GM19395 (cell line): ENCODE data around the gene DHX57.

ENCODE experiments used
- ATAC-seq: cut with Tn5 transposase; IDR thresholded peaks from one replicate; pipeline ENCODE4 v1.9.1; 2021; ENCODE audit warnings: mild to moderate bottlenecking, moderate library complexity; ENCODE audit not compliant: unreplicated experiment

The DHX57 gene

GRCh38 chr2:38875576-38876367 is at the start of gene DHX57, which contains the start of gene MORN2:
TSS of gene DHX57 (minus strand) at chr2:38875934. CDS start at chr2:38868405, 7,529 bp downstream.
TSS of gene MORN2 (plus strand) at chr2:38875976.
- peak; percentile 100 for ATAC-seq

- ATAC-seq, result no peak
Observed at GRCh38 chr2:38922902-38923301, 47.2 kb upstream of the DHX57 start.

GRCh38 chr2:38922389-38922788 is 46.7 kb upstream of the DHX57 start:
- no peak for ATAC-seq

GRCh38 chr2:38912619-38913018 is 36.9 kb upstream of the DHX57 start:
- ATAC-seq, result no peak

GRCh38 chr2:38911191-38911590 is 35.5 kb upstream of the DHX57 start:
- no peak for ATAC-seq

GRCh38 chr2:38909872-38910271 is 34.1 kb upstream of the DHX57 start:
- no peak for ATAC-seq

GRCh38 chr2:38907743-38908562 is 32.2 kb upstream of the DHX57 start:
- ATAC-seq, result peak; percentile 93

GRCh38 chr2:38907242-38907641 is 31.5 kb upstream of the DHX57 start:
- no peak for ATAC-seq

GRCh38 chr2:38905251-38905650 is 29.5 kb upstream of the DHX57 start:
- ATAC-seq, result no peak

- no peak for ATAC-seq
Observed at GRCh38 chr2:38900726-38901125, 25.0 kb upstream of the DHX57 start.

- no peak for ATAC-seq
Observed at GRCh38 chr2:38898256-38898655, 22.5 kb upstream of the DHX57 start.

- no peak for ATAC-seq
Observed at GRCh38 chr2:38892819-38893218, 17.1 kb upstream of the DHX57 start.

GRCh38 chr2:38889575-38889974 is 13.8 kb upstream of the DHX57 start, which contains the start of gene ARHGEF33:
TSS of gene ARHGEF33 (plus strand) at chr2:38889875. CDS start at chr2:38919448, 29,573 bp downstream.
- ATAC-seq, result no peak

GRCh38 chr2:38889045-38889444 is 13.3 kb upstream of the DHX57 start:
- ATAC-seq, result no peak

- no peak for ATAC-seq
Observed at GRCh38 chr2:38887902-38888554, 12.3 kb upstream of the DHX57 start.

- no peak for ATAC-seq
Observed at GRCh38 chr2:38887347-38887746, 11.6 kb upstream of the DHX57 start.

- no peak for ATAC-seq
Observed at GRCh38 chr2:38886063-38886462, 10.3 kb upstream of the DHX57 start.

GRCh38 chr2:38876407-38876806 is 673 bp upstream of the DHX57 start:
- no peak for ATAC-seq

- ATAC-seq, result no peak
Observed at GRCh38 chr2:38875227-38875575, 533 bp downstream of the DHX57 start.

- no peak for ATAC-seq
Observed at GRCh38 chr2:38873763-38874162, 2.0 kb downstream of the DHX57 start.

GRCh38 chr2:38871432-38871831 is 4.3 kb downstream of the DHX57 start:
- no peak for ATAC-seq
